HG03571 (cell line): ENCODE results near the gene GUF1.

ENCODE experiments used
- ATAC-seq: cut with Tn5 transposase; IDR thresholded peaks from one replicate; pipeline ENCODE4 v1.9.1; 2021; ENCODE audit not compliant: unreplicated experiment

GUF1 gene, protein sequence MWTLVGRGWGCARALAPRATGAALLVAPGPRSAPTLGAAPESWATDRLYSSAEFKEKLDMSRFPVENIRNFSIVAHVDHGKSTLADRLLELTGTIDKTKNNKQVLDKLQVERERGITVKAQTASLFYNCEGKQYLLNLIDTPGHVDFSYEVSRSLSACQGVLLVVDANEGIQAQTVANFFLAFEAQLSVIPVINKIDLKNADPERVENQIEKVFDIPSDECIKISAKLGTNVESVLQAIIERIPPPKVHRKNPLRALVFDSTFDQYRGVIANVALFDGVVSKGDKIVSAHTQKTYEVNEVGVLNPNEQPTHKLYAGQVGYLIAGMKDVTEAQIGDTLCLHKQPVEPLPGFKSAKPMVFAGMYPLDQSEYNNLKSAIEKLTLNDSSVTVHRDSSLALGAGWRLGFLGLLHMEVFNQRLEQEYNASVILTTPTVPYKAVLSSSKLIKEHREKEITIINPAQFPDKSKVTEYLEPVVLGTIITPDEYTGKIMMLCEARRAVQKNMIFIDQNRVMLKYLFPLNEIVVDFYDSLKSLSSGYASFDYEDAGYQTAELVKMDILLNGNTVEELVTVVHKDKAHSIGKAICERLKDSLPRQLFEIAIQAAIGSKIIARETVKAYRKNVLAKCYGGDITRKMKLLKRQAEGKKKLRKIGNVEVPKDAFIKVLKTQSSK

DNA sequence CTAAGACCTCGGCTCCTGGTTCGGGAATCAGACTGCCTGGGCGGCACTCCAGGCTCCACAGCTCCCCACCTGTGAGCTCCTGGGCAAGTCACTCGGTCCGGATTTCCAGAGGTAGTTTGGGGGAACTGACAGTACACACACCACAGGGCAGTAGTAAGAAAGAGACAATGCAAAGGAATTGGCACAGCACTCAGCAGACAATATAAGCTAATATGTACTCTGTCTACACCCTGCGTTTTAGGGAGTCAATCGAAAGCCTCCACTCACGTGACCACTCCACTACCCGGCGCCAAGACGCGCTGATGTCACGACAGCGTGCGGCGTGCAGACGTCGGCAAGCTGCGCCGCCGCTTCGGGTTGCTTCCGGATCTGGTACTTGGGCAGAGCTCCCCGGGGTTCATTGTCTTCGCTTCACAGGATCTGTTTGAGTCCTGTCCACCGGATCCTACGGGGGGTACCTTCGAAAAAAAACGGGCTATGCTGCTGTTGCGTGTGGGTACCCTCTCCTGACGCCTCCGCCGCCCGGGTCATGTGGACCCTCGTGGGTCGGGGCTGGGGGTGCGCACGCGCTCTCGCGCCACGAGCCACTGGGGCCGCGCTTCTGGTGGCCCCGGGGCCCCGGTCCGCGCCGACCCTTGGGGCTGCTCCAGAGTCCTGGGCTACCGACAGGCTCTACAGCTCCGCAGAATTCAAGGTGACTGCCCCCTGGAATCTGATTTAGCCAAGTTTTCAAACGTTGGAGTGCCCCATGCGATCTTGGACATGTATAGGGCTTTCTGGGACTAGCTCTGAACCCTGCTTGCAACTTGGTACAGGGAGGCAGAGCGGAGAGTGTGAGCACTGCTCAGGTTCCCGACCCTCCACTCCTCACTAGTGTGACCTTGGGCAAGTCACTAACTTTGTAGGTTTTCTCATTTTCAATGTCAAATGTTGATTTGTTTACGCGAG is at the start of gene GUF1:
GUF1 (plus strand) TSS at position 327 of the 948 bp plus-strand sequence; CDS start at position 530, 203 bp downstream.
- ATAC-seq = peak; percentile 97

DNA sequence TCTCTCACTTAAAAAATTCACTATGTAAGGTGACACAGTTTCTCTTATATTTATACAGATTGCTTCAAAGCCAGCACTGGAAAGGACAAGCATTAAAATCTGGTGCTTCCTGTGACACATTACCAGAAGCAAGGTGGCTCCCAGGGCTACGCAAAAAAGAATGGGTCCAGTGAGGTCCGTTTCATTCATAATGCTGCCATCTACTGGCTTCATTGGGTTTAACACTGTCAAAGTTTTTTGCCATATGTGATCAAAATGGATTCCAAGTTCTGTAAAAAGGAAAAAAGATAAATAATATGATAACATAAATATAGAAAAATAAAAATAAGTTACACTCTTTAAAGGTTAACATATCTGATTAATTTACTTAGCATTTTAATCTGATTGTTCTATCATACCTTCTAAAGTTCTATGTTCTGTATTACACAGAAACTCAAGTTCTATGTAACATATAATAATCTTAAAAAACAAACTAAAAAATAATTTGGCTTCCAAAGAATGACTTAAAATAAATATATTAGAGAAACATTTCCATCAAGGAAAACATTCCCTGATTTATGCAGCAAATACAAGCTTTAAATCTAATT is 48.8 kb upstream of the GUF1 start:
- peak; percentile 97 for ATAC-seq

DNA sequence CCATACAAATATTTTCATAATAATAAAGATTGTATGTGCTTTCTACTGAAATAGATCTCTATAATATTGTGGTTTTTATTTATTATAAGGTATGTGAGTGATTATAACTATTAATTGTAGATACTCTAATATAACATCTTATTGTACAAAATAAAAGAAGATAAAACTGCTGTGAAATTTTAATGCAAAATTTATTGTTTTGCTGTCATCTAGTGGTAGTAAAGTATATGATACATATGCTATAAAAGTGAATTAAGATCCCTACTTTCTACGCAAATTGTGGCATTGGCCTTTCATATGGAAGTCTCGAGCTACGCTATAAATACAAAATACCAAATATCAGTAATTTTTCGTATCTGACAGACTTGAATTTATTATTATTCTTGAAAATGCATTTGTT is 46.1 kb upstream of the GUF1 start:
- no peak for ATAC-seq

DNA sequence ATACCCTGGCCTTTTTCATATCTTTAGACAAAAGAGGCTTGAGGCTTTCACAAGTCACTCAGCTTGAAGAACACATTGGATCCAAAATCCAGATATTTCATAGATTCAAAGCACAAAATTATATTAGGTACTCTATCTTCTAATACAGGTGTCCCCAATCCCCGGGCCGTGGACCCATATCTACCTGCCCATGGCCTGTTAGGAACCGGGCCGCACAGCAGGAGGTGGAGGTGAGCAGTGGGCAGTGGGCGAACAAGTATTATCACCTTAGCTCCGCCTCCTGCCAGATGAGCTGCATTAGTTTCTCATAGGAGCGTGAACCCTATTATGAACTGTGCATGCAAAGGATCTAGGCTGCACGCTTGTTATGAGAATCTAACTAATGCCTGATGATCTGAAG is 45.5 kb upstream of the GUF1 start:
- no peak for ATAC-seq

DNA sequence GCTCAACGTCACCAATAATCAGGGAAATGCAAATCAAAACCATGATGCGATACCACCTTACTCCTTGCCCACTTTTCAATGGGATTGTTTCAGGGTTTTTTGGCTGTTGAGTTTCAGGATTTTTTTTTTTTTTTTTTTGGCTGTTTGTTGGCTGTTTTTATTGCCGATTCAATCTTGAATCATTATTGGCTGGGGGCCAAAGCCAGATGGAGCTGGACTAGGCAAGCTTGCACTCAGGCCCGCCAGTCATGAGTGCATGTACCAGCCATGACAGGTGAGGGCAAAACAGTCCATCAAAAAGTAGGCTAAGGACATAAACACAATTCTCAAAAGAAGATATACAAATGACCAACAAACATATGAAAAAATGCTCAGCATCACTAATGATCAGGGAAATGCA is 40.1 kb upstream of the GUF1 start:
- no peak for ATAC-seq

DNA sequence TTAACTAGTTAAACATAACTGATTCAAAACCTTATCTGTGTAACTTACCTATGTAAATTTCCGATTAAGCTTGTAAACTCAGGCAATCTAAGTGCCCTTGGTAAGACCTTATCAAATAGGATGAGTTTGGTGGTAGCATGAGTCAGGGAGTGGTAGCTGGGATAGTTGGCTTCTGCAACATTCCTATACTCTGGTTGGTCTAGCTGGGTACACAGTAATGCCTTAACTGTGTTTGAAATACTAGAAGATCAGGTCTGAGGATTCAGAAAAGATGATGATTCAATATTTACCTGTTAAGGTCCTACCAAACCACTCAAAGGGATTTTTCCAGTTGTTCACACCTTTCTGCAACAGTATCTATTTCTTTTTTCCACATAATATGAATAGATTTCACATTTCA is 32.1 kb upstream of the GUF1 start:
- ATAC-seq = no peak

DNA sequence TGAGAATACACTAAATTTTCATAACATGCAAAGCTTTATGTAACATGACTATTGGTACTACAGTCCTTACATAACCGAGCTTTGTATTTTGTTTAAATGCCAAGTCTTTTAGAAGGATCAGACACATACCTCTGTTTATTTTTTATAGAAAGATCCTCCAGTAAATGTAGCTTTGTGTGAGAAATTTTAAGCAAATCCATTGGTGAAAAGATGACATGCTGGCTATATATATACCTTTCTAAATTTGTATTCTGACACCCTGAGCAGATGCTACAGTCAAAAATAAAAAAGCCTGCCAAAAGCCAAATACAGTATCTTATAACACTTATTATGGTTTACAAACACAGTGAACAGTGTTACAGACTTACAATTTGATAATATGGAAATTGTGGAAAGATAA is 26.8 kb upstream of the GUF1 start, which contains the start of gene YIPF7:
YIPF7 (minus strand) TSS at position 201 of the 400 bp plus-strand sequence. CDS start 1,525 bp downstream, outside the sequence.
- ATAC-seq = no peak

DNA sequence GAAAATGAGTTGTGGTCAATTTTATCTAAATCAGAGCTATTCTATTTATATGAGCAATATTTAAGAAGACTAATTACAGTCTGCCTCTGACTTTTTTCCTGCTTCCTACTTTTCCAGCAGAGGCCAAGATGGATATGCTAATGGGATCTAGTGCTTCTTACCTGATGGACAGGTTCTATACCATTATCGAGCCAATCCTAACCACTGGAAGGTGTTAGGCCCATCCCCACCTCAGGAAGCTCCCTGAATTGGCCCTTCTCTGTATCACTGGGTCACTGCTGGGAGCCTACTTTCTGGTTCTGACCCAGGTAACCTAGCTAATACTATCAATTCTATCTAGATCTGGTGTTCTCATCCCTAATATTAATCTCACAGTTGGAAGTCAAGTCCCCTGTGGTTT is 26.2 kb upstream of the GUF1 start:
- no peak for ATAC-seq

DNA sequence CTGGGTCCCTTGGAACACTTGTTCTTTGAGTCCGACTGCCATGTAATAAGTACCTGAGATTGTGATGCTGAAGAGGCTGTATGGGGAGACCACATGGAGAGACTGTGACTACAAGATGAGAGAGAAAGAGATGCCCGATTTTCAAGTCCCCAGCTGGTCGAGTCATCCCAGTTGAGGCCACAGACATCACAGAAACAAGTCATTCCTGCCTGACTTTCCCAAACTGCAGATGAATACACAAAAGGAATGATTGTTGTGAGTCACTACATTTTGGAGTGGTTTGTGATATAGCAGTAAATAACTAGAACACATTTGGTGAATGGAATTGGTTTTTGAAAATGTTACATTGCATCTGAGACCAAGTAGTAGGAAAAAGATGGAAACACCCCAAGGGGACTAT is 17.8 kb upstream of the GUF1 start:
- no peak for ATAC-seq

DNA sequence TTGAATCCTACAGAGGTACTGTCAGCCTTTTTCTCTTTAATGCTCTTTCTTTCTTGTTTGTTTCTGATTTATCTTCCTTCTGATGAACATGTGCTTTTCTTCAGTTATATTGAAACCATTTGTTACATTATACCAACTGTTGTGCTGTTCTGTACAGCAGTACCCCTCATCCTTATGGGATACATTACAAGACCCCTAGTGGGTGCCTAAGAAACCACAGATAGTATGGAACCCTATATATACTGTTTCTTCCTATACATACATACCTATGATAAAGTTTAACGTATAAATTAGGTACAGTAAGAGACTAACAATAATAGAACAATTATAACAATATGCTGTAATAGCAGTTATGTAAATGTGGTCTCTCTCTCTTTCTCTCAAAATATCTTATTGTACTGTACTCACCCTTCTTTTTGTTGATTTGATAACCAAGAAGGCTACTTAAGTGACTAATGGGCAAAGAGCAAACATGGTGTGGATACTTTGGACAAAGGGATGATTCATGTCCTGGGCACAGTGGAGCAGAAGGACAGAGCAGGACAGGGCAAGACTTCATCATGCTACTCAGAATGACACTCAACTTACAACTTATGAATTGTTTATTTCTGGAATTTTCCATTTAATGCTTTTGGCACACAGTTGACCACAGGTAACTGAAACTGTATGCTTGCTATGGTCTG is 16.1 kb upstream of the GUF1 start:
- ATAC-seq = no peak

DNA sequence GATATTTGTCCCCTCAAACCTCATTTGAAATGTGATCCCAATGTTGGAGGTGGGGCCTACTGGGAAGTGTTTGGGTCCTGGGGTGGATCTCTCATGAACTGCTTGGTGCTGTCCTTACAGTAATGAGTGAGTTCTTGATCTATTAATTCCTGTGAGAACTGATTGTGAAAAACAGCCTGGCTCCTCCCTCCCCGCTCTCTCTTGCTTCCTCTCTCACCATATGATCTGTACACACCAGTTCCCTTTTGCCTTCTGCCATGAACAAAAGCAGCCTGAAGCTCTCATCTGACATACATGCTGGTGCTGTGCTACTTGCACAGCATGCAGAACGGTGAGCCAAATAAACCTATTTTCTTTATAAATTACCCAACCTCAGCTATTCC is 15.6 kb upstream of the GUF1 start:
- ATAC-seq = no peak

DNA sequence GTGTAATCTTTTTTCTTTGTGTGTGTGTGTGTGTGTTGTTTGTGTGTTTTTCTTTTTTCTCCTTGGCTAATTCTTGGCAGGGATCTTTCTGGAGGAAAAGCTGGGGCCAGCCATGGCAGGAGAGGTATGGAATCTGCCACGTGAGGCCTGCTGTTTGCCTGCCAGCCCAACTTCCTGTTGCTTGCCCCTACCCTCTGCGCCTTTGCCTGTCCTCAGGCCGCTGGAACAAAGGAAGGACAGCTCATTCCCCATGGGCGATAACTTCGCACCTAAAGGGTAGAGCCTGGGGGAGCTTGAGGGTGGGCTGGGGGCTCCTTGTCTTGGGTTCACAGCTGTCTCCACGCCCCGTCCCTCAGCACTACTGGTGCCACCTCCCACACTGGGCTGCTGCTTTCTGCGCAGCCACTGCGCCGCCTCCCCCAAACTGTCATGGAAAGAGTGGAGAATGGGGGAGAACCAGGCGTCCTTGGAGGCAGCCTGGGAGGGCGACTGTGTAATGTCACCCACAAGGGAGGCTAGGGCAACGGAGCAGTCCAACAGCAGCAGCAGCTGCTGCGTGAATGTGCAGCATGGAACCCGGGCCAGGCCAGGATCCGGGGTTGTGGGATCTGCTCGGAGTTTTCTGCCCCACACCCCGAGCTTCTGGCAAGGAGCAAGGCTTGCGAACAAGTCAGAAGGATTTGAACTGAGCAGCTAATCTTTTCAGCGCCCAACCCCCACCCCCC is 14.5 kb upstream of the GUF1 start:
- ATAC-seq = no peak

DNA sequence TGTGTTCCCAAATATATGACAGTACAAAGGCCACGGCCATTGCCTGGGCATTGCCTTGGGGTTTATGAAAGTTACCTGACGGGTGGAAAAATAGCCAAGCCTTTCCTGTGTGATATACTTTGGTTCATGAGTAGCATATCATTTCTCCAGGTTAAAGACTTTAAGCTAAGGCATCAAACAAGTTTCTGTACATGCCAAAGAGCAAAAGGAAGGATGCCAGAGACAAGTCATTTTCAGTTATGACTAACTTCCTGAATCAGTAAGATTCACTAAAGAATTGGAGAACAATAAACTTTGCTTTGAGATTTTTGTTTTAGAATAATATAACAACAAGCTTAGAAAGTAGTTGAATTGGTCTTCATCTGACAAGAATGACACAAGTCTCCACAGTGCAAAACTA is 9.7 kb upstream of the GUF1 start:
- ATAC-seq = no peak

DNA sequence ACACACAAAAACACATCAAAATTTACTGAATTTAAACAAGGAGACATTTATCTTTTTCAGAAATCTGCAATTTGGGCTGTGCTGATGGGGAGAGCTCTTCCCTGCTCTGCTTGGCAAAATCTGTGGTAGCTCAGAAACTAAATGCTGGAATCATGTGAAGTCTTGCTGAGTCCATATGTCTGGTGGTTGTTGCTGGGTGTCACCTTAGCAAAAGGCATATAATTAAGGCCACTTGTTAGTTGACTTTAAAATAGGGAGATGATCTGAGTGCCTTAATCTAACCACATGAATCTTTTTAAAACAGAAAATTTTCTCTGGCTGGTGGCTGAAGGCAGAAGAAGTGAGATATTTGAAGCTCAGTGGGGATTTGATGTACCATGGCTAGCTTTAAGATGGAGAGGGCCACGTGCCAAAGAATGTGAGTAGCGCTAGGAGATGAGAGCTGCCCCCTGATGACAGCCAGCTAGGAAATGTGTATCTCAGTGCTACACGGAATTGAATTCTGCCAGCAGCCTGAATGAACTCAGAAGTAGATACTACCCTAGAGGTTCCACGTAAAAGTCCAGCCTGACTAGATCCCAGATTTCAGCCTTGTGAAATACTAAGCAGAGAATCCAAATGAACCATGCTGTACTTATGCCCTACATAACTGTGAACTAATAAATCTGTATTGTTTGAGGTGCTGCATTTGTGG is 7.6 kb upstream of the GUF1 start:
- no peak for ATAC-seq

DNA sequence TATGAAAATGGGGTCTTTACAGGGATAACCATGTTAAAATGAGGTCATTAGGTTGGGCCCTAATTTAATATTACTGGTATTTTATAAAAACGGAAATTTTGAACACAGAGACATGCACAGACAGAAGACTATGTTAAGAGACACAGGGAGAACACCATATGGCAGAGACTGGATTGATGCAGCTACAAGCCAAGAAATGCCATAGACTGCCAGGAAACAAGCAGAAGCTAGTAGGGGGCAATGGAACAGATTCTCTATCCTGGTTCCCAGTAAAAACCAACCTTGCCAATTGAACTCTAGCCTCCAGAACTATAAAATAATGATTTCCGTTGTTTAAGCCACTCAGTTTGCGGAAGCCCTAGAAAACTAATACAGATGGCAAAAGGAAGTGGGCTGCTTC is 6.6 kb upstream of the GUF1 start:
- no peak for ATAC-seq

DNA sequence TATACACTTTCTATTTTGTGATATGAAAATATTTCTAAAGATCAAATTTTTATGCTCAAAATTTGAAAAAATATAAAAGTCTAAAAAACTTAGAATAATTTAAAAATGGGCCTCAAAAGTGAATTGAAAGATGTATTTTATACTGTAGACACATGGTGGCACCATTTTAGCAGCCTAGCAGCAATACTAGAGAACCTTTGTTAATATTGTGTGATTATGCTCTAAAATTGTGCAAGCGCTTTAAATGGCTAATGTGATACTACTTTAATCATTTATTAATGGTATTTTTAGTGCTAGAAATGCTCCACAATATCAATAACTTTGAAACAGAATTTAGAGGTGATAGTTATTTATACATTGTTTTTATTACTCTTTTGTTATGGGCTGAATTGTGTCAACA is 3.7 kb upstream of the GUF1 start:
- ATAC-seq = no peak

DNA sequence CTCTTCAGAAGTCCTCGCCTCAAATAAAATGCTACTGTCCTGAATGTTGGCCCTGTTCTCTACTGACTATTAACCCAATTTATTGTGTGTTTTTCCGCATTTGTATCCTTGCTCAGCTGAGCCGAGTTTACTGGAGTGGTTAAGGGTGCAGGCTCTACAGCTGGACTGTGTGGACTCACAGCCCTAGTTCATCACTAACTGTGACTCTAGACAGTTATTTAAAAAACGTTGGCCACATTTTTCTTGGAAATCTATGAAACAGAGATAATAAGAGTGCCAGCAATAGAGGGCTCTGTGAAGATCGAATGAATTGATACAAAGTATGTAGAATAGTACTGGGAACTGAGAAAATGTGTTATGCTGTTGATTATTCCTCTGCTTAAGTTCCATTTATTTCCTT is 2.9 kb upstream of the GUF1 start:
- ATAC-seq = no peak

DNA sequence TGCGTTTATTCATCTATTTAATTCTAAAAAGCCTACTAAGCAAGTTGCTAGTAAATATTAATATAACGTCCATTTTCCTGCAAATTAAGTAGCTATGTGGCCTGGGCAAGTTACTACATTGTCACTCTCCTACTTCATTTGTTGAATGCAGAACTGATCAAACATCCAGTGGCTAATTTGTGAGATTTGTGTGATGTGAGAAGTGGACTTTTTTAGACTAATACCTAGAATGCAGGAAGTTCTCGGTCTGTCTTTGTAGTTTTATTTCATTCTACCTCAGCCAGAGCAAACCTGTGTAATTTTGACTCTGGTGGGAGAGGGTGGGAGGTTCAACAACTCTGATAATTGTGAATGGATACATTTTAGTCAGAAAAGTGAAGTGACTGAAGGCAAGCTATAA is 840 bp downstream of the GUF1 start:
- no peak for ATAC-seq

DNA sequence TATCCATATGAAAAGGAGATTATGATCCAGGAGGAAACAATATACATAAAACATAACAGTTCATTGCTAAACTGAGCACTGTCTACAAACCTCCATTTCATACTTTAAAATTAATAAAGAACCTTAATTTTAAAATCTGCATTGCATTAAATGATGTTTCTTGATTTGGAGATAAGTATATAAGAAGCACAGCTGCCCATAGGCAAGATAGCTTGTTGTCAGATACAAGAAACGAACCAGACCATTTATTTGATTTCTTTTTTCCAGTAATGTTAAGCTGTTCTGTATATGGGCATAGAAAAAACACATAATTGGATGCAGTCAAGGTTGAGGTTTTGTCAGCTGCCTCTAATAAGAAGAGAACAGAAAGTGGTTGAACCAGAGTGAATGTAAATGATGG is 6.4 kb downstream of the GUF1 start:
- ATAC-seq = no peak
